Measurements from ENCODE around the gene PPP2R2D. TPM values are rescaled to one million over a fixed set of nuclear protein-coding genes. Genes with fewer than 3 reads are reported as not detected.

Gene PPP2R2D
- total and polyA plus RNA-seq, 2 experiments from 2014 or later: 25.9 to 32.1 TPM

DNA sequence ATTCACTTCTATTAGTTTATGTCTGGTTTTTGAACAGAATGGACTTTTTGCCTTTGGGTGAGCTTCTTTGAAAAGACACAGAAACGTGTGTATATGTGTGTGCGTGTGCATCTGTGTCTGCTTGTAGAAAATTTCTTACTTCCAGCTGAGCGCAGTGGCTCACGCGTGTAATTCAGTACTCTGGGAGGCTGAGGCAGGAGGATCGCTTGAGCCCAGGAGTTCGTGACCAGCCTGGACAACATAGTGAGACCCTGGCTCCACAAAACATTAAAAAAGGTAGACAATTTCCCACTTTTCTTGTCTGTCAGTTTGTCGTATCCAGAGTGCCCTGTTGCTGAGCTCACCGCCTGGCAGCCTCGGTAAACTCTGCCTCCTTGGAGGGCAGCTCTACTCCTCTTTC lies 25.4 kb downstream of the PPP2R2D start:
- TF ChIP-seq EZH2 (IDR thresholded peaks at IDR 0.05; ENCODE audit: borderline replicate concordance): no peak
- TF ChIP-seq CTCF (IDR thresholded peaks at IDR 0.05; ENCODE audit: poor library complexity): no peak
- TF ChIP-seq EZH2phosphoT487 (IDR thresholded peaks at IDR 0.05; ENCODE audit: low read depth, severe bottlenecking, unreplicated experiment): no peak
- Histone ChIP-seq H3K27ac (no peak overlapping the region), H3K27me3 (no peaks in the 10 kb centered on the region), H3K4me3 (no peak overlapping the region), H4K20me1 (ENCODE audit: insufficient read depth, poor library complexity, severe bottlenecking) (peaks cover 84% of the 10 kb centered on the region), H3K4me1 (ENCODE audit: insufficient read depth) (no peaks in the 10 kb centered on the region), H2AFZ (no peak overlapping the region), H3K36me3 (replicated peaks; ENCODE audit: insufficient read depth, low read depth) (no peaks in the 10 kb centered on the region), H3K9me3 (ENCODE audit: low read depth) (no peaks in the 10 kb centered on the region), H3K9me2 (replicated peaks; ENCODE audit: insufficient read depth) (no peaks in the 10 kb centered on the region), H3K4me2 (no peak overlapping the region), H3K79me2 (peaks cover 100% of the 10 kb centered on the region)
- WGBS (ENCODE audit: low lambda C conversion rate, missing lambda C conversion rate): over 99% methylated on average over 10 of the region's 10 CpGs
- DNase-seq (ENCODE audit: low spot score): no peak

- H3K4me1 ChIP-seq (ENCODE audit: insufficient read depth): no peaks in the 10 kb centered on the region
- H3K9me3 ChIP-seq (ENCODE audit: low read depth): no peaks in the 10 kb centered on the region
- no peak overlapping the region for H3K4me3 ChIP-seq
- H3K36me3 ChIP-seq (replicated peaks; ENCODE audit: insufficient read depth, low read depth): no peaks in the 10 kb centered on the region
- H3K27me3 ChIP-seq: no peaks in the 10 kb centered on the region
- H3K79me2 ChIP-seq: peaks cover 100% of the 10 kb centered on the region
- no peak for DNase-seq (ENCODE audit: low spot score)
- no peak overlapping the region for H3K4me2 ChIP-seq
- 95% methylated on average over 28 of the region's 28 CpGs for WGBS (ENCODE audit: low lambda C conversion rate, missing lambda C conversion rate)
- TF ChIP-seq EZH2 (IDR thresholded peaks at IDR 0.05; ENCODE audit: borderline replicate concordance): no peak
- TF ChIP-seq EZH2phosphoT487 (IDR thresholded peaks at IDR 0.05; ENCODE audit: low read depth, severe bottlenecking, unreplicated experiment): no peak
- TF ChIP-seq CTCF (IDR thresholded peaks at IDR 0.05; ENCODE audit: poor library complexity): no peak
- no peaks in the 10 kb centered on the region for H3K9me2 ChIP-seq (replicated peaks; ENCODE audit: insufficient read depth)
- no peak overlapping the region for H3K27ac ChIP-seq
- peaks cover 85% of the 10 kb centered on the region for H4K20me1 ChIP-seq (ENCODE audit: insufficient read depth, poor library complexity, severe bottlenecking)
- H2AFZ ChIP-seq: no peak overlapping the region
Observed at GRCh38 chr10:131926743-131927595, 26.2 kb downstream of the PPP2R2D start.

- TF ChIP-seq EZH2 (IDR thresholded peaks at IDR 0.05; ENCODE audit: borderline replicate concordance): no peak
- no peak for TF ChIP-seq CTCF (IDR thresholded peaks at IDR 0.05; ENCODE audit: poor library complexity)
- no peak for TF ChIP-seq EZH2phosphoT487 (IDR thresholded peaks at IDR 0.05; ENCODE audit: low read depth, severe bottlenecking, unreplicated experiment)
- WGBS (ENCODE audit: low lambda C conversion rate, missing lambda C conversion rate): 86% methylated on average over 18 of the region's 18 CpGs
- peaks cover 84% of the 10 kb centered on the region for H4K20me1 ChIP-seq (ENCODE audit: insufficient read depth, poor library complexity, severe bottlenecking)
- H2AFZ ChIP-seq: no peak overlapping the region
- H3K27ac ChIP-seq: no peak overlapping the region
- H3K4me3 ChIP-seq: no peak overlapping the region
- H3K4me2 ChIP-seq: no peak overlapping the region
- H3K9me2 ChIP-seq (replicated peaks; ENCODE audit: insufficient read depth): no peaks in the 10 kb centered on the region
- DNase-seq (ENCODE audit: low spot score): no peak
- H3K27me3 ChIP-seq: no peaks in the 10 kb centered on the region
- no peaks in the 10 kb centered on the region for H3K4me1 ChIP-seq (ENCODE audit: insufficient read depth)
- H3K79me2 ChIP-seq: peaks cover 99% of the 10 kb centered on the region
- no peaks in the 10 kb centered on the region for H3K9me3 ChIP-seq (ENCODE audit: low read depth)
- no peaks in the 10 kb centered on the region for H3K36me3 ChIP-seq (replicated peaks; ENCODE audit: insufficient read depth, low read depth)
Observed at GRCh38 chr10:131928248-131929095, 27.7 kb downstream of the PPP2R2D start.

All from hepatocyte (in vitro differentiated cells).